ENCODE data around the gene FREM1. TPM values are rescaled to one million over a fixed set of nuclear protein-coding genes. Genes with fewer than 3 reads are reported as not detected.

Gene FREM1
- total RNA-seq, 1 donor from 2014 or later, result 0.52 TPM

GRCh38 chr9:14829204-14829603 lies 81.0 kb downstream of the FREM1 start:
- no peak overlapping the region for H3K4me3 Mint-ChIP-seq (ENCODE audit: unreplicated experiment)
- no peaks in the 10 kb centered on the region for H3K27me3 Mint-ChIP-seq (ENCODE audit: low read depth, unreplicated experiment)
- Histone ChIP-seq H3K36me3 (ENCODE audit: insufficient read depth, low read length) (no peaks in the 10 kb centered on the region), H2AFZ (ENCODE audit: low read depth, low read length) (no peak overlapping the region), H4K20me1 (ENCODE audit: insufficient read depth, low read length) (no peaks in the 10 kb centered on the region), H3K4me1 (ENCODE audit: insufficient read depth, low read length) (no peaks in the 10 kb centered on the region), H3K9ac (ENCODE audit: low read length) (no peak overlapping the region), H3K4me2 (ENCODE audit: low read length) (no peak overlapping the region), H3K79me2 (ENCODE audit: insufficient read depth, low read length) (no peaks in the 10 kb centered on the region), H3K9me3 (ENCODE audit: insufficient read depth, low read depth, low read length) (no peaks in the 10 kb centered on the region), H3K27ac (ENCODE audit: low read depth, low read length) (no peak overlapping the region), H3K27me3 (ENCODE audit: insufficient read depth, low read length) (no peaks in the 10 kb centered on the region), H3K4me3 (ENCODE audit: insufficient read depth, low read depth, low read length) (no peak overlapping the region)
- no peak for TF ChIP-seq EZH2 (IDR thresholded peaks at IDR 0.05; ENCODE audit: insufficient read depth, low read length)
- TF ChIP-seq CTCF (IDR thresholded peaks at IDR 0.05; ENCODE audit: insufficient read depth, low read depth, low read length), result no peak
- FAIRE-seq, result no peak
- DNase-seq (ENCODE audit: low read depth), result no peak
- no peaks in the 10 kb centered on the region for H3K4me1 Mint-ChIP-seq (ENCODE audit: low read depth, unreplicated experiment)
- no peaks in the 10 kb centered on the region for H3K36me3 Mint-ChIP-seq (ENCODE audit: low read depth, unreplicated experiment)
- no peak overlapping the region for H3K27ac Mint-ChIP-seq (ENCODE audit: unreplicated experiment)
- H3K9me3 Mint-ChIP-seq (ENCODE audit: unreplicated experiment), result no peaks in the 10 kb centered on the region

GRCh38 chr9:14827805-14828204 lies 82.4 kb downstream of the FREM1 start:
- Histone ChIP-seq H3K9ac (ENCODE audit: low read length) (no peak overlapping the region), H3K36me3 (ENCODE audit: insufficient read depth, low read length) (no peaks in the 10 kb centered on the region), H3K27ac (ENCODE audit: low read depth, low read length) (no peak overlapping the region), H3K79me2 (ENCODE audit: insufficient read depth, low read length) (no peaks in the 10 kb centered on the region), H3K4me1 (ENCODE audit: insufficient read depth, low read length) (no peaks in the 10 kb centered on the region), H4K20me1 (ENCODE audit: insufficient read depth, low read length) (no peaks in the 10 kb centered on the region), H3K4me2 (ENCODE audit: low read length) (no peak overlapping the region), H2AFZ (ENCODE audit: low read depth, low read length) (no peak overlapping the region), H3K4me3 (ENCODE audit: insufficient read depth, low read depth, low read length) (no peak overlapping the region), H3K27me3 (ENCODE audit: insufficient read depth, low read length) (no peaks in the 10 kb centered on the region), H3K9me3 (ENCODE audit: insufficient read depth, low read depth, low read length) (no peaks in the 10 kb centered on the region)
- Mint-ChIP-seq H3K4me1 (ENCODE audit: low read depth, unreplicated experiment) (no peaks in the 10 kb centered on the region), H3K36me3 (ENCODE audit: low read depth, unreplicated experiment) (no peaks in the 10 kb centered on the region), H3K9me3 (ENCODE audit: unreplicated experiment) (no peaks in the 10 kb centered on the region), H3K27me3 (ENCODE audit: low read depth, unreplicated experiment) (no peaks in the 10 kb centered on the region), H3K4me3 (ENCODE audit: unreplicated experiment) (no peak overlapping the region), H3K27ac (ENCODE audit: unreplicated experiment) (no peak overlapping the region)
- FAIRE-seq (no peak), DNase-seq (ENCODE audit: low read depth) (no peak)
- TF ChIP-seq CTCF (IDR thresholded peaks at IDR 0.05; ENCODE audit: insufficient read depth, low read depth, low read length) (no peak), EZH2 (IDR thresholded peaks at IDR 0.05; ENCODE audit: insufficient read depth, low read length) (no peak)

GRCh38 chr9:14824481-14824880 lies 85.7 kb downstream of the FREM1 start:
- TF ChIP-seq CTCF (IDR thresholded peaks at IDR 0.05; ENCODE audit: insufficient read depth, low read depth, low read length) (no peak), EZH2 (IDR thresholded peaks at IDR 0.05; ENCODE audit: insufficient read depth, low read length) (no peak)
- Histone ChIP-seq H3K27me3 (ENCODE audit: insufficient read depth, low read length) (no peaks in the 10 kb centered on the region), H3K9ac (ENCODE audit: low read length) (no peak overlapping the region), H2AFZ (ENCODE audit: low read depth, low read length) (no peak overlapping the region), H4K20me1 (ENCODE audit: insufficient read depth, low read length) (no peaks in the 10 kb centered on the region), H3K27ac (ENCODE audit: low read depth, low read length) (no peak overlapping the region), H3K79me2 (ENCODE audit: insufficient read depth, low read length) (no peaks in the 10 kb centered on the region), H3K4me3 (ENCODE audit: insufficient read depth, low read depth, low read length) (no peak overlapping the region), H3K4me2 (ENCODE audit: low read length) (no peak overlapping the region), H3K36me3 (ENCODE audit: insufficient read depth, low read length) (no peaks in the 10 kb centered on the region), H3K9me3 (ENCODE audit: insufficient read depth, low read depth, low read length) (no peaks in the 10 kb centered on the region), H3K4me1 (ENCODE audit: insufficient read depth, low read length) (no peaks in the 10 kb centered on the region)
- Mint-ChIP-seq H3K4me1 (ENCODE audit: low read depth, unreplicated experiment) (no peaks in the 10 kb centered on the region), H3K4me3 (ENCODE audit: unreplicated experiment) (no peak overlapping the region), H3K27me3 (ENCODE audit: low read depth, unreplicated experiment) (no peaks in the 10 kb centered on the region), H3K9me3 (ENCODE audit: unreplicated experiment) (no peaks in the 10 kb centered on the region), H3K36me3 (ENCODE audit: low read depth, unreplicated experiment) (no peaks in the 10 kb centered on the region), H3K27ac (ENCODE audit: unreplicated experiment) (no peak overlapping the region)
- DNase-seq (ENCODE audit: low read depth) (no peak), FAIRE-seq (no peak)
